ENCODE data around the gene NPHP4.

NPHP4 gene

GRCh38 chr1:5950201-5950895 is 41.9 kb downstream of the NPHP4 start:
- no peak for DNase-seq (ENCODE audit: low spot score)

GRCh38 chr1:5949761-5950100 is 42.5 kb downstream of the NPHP4 start:
- no peak for DNase-seq (ENCODE audit: low spot score)

- no peak for DNase-seq (ENCODE audit: low spot score)
Observed at GRCh38 chr1:5949085-5949760, 43.0 kb downstream of the NPHP4 start.

- DNase-seq (ENCODE audit: low spot score) = no peak
Observed at GRCh38 chr1:5948681-5949005, 43.6 kb downstream of the NPHP4 start.

GRCh38 chr1:5947978-5948680 is 44.1 kb downstream of the NPHP4 start:
- no peak for DNase-seq (ENCODE audit: low spot score)

GRCh38 chr1:5947071-5947821 is 45.0 kb downstream of the NPHP4 start:
- DNase-seq (ENCODE audit: low spot score) = no peak

GRCh38 chr1:5945445-5945844 is 46.8 kb downstream of the NPHP4 start:
- no peak for DNase-seq (ENCODE audit: low spot score)

DNA sequence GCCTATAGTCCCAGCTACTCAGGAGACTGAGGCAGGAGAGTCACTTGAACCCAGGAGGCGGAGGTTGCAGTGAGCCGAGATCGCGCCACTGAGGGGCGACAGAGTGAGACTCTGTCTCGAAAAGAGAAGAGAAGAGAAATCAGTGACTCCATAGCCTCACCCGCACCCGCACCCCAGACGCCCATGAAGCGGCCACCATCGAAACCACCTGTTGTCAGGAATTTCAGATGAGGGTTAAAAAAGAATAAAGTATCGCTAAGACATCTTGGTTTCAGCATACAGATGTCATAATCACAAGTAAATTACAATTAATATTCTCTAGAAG is 47.4 kb downstream of the NPHP4 start:
- DNase-seq (ENCODE audit: low spot score) = no peak

DNA sequence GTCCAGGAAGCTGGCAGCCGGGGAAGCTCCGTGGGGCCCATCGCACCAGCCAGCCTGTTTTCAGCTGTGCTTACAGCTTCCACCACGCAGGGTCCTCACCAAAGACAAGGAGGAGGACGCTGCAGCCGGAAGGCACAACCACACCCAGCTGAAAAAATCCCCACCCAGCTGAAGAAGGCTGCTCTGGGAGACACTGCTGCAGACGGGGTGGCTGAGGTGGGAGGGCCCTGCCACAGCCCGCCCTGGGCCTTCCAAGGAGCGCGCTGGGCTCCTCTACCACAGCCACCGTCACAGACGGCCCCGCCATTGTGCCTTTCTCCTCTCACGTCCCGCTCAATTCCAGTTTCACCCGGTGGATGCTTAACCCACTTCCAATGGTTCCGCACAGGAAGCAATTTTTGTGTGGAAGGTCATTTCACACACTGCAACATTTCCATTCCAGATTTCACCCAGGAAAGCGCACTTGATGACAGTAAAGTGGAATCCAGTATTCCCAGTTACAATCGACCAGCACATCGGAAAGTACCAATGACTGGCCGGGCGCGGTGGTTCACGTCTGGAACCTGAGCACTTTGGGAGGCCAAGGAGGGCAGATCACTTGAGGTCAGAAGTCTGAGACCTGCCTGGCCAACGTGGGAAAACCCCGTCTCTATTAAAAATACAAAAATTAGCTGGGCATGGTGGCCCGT is 47.9 kb downstream of the NPHP4 start:
- no peak for DNase-seq (ENCODE audit: low spot score)

GRCh38 chr1:5943343-5944124 is 48.7 kb downstream of the NPHP4 start:
- no peak for DNase-seq (ENCODE audit: low spot score)

DNA sequence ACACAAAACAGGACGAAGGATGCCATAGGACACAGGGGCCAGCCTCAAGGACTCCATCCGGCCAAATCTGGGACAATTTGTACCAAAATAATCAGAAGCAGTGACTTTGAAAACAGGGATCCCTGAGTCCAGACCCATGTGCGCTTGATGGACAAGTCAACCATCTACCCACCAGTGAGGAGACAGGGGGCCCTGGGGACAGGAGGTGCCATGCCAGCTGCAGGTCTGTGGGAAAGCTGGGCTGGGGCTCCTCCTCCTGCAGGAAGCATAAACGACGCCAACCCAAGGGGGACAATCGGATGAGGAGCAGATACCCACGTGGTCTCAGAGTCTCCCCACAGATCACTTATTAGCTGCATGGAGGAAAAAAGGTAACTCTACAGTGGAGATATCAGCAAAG is 50.6 kb downstream of the NPHP4 start:
- DNase-seq (ENCODE audit: low spot score) = no peak

- no peak for DNase-seq (ENCODE audit: low spot score)
Observed at GRCh38 chr1:5940723-5941407, 51.4 kb downstream of the NPHP4 start.

DNA sequence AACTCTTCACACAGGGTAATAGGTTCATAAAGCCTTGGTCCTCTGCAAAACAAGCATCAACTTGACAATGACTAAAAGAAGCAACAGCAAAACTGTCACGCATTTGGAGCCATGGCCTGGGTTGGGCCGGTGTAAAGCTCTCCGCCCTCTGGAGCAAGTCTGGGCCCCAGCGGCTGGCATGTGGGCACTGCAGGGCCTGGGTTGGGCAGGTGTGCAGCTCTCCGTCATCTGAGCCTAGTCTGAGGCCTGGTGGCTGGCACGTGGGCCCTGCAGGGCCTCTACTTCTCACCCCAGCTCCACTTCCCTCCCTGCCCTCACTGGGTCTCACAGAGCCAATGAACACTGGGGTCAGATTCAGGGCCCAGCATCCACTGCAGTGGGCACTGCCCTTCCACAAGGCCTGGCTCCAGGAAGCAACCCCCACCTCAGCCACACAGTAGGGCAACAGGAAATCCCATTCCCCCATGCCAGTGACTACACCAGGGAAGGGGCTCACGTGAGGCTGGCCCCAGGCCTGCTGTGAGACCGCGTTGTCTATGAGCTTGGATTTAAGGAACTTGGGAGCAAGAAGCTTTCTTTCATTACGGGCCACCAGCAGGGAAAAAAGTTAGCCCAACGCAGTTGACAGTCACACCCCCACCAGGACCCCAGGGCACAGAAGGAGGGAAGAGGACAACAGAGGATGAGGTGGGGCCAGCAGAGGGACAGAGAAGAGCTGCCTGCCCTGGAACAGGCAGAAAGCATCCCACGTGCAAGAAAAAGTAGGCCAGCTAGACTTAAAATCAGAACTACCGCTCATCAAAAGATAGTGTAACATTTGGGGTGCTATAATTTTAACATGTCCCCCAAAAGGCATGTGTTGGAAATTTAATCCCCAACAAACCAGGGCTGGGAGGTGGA is 52.7 kb downstream of the NPHP4 start:
- DNase-seq (ENCODE audit: low spot score) = no peak

GRCh38 chr1:5938101-5938646 is 54.1 kb downstream of the NPHP4 start:
- DNase-seq (ENCODE audit: low spot score) = no peak

DNA sequence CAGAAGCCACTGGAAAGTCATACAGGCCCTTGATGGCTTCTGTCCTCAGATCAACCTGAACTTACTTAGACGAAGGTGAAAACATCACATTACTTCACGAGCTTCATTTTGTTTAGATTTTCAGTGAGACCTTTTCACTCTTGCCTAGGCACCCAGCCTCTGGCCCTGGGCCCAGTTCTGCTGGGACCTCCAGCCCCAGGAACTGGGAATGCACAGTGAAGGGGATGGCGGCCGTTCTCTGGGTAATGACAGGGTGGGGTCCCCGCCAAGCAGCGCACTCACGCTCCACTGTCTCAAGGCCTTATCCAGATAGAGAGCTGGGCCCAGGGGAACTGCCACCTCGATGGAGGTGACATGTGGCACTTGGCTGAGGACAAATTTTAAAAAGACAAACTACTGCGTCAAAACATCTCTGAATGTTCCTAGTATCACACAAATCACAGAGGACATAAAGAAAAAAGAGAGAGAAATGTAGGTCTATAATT is 54.8 kb downstream of the NPHP4 start:
- DNase-seq (ENCODE audit: low spot score) = no peak

DNA sequence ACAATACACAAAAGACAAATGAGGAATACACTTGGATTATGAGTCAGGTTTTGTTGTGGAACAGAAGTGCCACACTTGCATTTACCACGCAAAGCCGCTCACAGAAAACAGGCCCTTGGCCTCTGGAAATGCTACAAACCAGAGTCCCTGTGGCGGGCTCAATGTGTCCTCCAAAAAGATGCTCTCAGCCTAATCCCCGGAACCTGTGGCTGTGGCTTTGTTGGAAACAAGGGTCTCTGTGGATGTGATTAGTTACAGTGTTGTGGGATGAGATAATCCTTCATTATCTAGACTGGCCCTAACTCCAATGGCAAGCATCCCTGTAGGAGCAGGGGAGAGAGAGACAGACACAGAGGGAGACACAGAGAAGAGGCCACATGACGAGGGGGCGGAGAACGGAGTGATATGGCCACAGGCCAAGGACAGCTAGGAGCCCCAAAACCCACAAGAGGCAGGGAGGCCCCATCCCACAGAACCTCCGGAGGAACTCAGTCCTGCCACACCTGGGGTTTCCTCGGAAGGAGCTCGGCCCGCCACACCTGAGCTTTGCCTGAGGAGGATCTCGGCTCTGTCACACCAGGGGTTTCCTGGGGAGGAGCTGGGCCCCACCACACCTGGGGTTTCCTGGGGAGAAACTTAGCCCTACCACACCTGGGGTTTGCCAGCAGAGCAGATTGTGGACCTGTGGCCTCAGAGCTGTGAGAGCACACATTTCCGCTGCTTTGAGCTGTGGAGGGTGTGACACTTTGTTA is 55.4 kb downstream of the NPHP4 start:
- DNase-seq (ENCODE audit: low spot score) = no peak

DNA sequence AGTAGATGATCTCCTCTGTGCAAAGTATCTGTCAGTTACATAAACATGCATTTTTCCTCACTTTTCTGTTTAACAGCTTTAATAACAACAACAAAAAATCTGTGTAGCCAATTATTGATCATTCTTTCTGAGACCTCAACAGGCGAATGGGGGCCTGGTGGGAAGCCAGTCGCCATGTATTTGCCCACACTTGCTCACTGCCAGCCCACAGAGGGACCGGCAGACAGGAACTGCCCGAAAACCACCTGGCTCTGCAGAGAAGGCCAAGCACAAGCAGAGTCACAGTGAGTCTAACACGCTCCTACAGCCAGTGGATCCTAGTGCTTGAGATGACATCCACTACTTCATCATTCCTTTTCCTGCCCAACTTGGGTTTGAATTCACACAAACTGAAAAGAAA is 56.1 kb downstream of the NPHP4 start:
- no peak for DNase-seq (ENCODE audit: low spot score)

DNA sequence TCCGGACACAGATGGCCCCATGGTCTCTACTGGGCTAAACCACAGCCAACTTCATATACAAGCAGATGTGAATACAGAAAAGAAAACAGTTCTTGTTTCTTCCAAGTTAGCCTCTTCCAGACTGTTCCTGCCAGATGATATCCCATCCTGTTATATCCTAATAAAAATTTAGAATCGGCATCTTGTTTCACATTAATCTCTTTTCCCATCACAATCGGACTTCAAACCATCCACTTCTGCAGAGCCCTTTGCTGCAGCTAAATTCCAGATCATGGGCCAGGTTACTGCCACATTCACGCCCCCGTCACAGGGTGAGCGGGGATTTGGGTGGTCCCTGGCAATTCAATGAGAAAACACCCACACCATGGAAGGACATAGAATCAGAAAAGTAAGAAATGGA is 57.2 kb downstream of the NPHP4 start:
- no peak for DNase-seq (ENCODE audit: low spot score)
